Thyroid gland (tissue), 4 donors: Measurements from ENCODE around the gene TASP1. TPM values are rescaled to one million over a fixed set of nuclear protein-coding genes. Genes with fewer than 3 reads are reported as not detected.

Experiments
- DNase-seq, 2 donors: peaks; one replicate each; pipeline ENCODE4 v3.0.0-alpha.2; 2019
- H3K27ac ChIP-seq, 3 donors: fragments of 200-600 bp; sonication (generic); 1 replicate in 2 of 3; 2 replicates in 1 of 3; pipeline ENCODE4 v1.5.1; 2016 to 2019; ENCODE audit warnings: mild to moderate bottlenecking in 1 of 3, moderate library complexity in 1 of 3
- H3K27me3 ChIP-seq: fragments of 200-600 bp; sonication (generic); one replicate; pipeline ENCODE4 v1.5.1; 2019
- H3K36me3 ChIP-seq, 2 donors: fragments of 200-600 bp; sonication (generic); one replicate each; pipeline ENCODE4 v1.5.1; 2016 to 2019
- H3K4me1 ChIP-seq, 2 donors: fragments of 200-600 bp; sonication (generic); one replicate each; pipeline ENCODE4 v1.5.1; 2017 to 2019
- H3K4me3 ChIP-seq, 3 donors: fragments of 200-600 bp; sonication (generic); replicated peaks in 1 of 3; 1 replicate in 2 of 3; 2 replicates in 1 of 3; pipeline ENCODE4 v1.5.1; 2016; ENCODE audit warnings: mild to moderate bottlenecking in 1 of 3
- H3K9me3 ChIP-seq: fragments of 200-600 bp; sonication (generic); one replicate; pipeline ENCODE4 v1.5.1; 2017
- CTCF ChIP-seq, 6 experiments: fragments of 200-600 bp in 3 of 6; fragments of 450-650 bp in 3 of 6; sonication (generic) in 3 of 6; IDR thresholded peaks; one replicate each; pipeline ENCODE4 v1.5.1; 2016 to 2019; ENCODE audit warnings: antibody characterized with exemption in 6 of 6, mild to moderate bottlenecking in 2 of 6, inconsistent platforms in 1 of 6, moderate library complexity in 1 of 6
- POLR2A ChIP-seq, 2 donors: fragments of 450-650 bp; IDR thresholded peaks; one replicate each; pipeline ENCODE4 v1.6.1; 2017; ENCODE audit warnings: antibody characterized with exemption in 2 of 2, mild to moderate bottlenecking in 2 of 2, moderate library complexity in 1 of 2
- WGBS, 2 donors: methylation state at CpG; one replicate each; pipeline ENCODE4 v1.1.5; 2017; 5-methylcytosine and 5-hydroxymethylcytosine counted together
- intact Hi-C: fragments of 100-400 bp; cut with DNase I; formaldehyde crosslinking; loops from one replicate; pipeline ENCODE4 v1.15.1; 2023
- total RNA-seq, 4 donors: library from RNA; depleted of rRNA; stranded (reverse); fragments of >200 nt; gene quantifications; one replicate each; pipeline ENCODE4 v1.2.3, GENCODE V29; 2016

Gene TASP1
- total RNA-seq, 4 donors from 2014 or later: 16.4 to 31.2 (median 23.9) TPM

DNA sequence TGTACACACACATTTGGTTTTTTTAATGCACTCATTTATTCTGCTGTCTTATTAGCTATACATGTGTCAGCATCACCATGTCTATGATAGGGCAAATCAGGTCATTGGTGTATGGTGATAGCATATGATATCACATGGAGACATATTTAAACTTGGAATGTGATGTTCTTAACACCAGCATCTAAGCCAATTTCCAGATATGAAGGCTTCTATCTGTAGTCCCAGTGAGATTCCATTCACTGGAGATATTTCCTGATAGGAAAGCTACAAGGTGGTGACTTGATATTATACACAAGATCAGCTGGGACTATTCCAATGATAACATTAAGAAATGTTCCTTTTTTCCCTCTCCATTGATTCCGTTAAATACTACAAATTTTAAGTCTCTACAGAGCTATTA lies 89.3 kb downstream of the TASP1 start:
- no peaks in the 10 kb centered on the region for H3K36me3 ChIP-seq
- H3K27me3 ChIP-seq: no peaks in the 10 kb centered on the region
- DNase-seq: no peak
- H3K4me3 ChIP-seq: no peak overlapping the region
- H3K4me1 ChIP-seq: peaks cover 4 to 7% of the 10 kb centered on the region in 2 donors
- H3K9me3 ChIP-seq: no peaks in the 10 kb centered on the region
- H3K27ac ChIP-seq: no peak overlapping the region
- WGBS, 2 donors: 93 to 94% methylated on average over 1 of the region's 1 CpG
- TF ChIP-seq CTCF (IDR thresholded peaks at IDR 0.05) (no peak), POLR2A (IDR thresholded peaks at IDR 0.05) (no peak)
- intact Hi-C loops: loop anchor here (10.0 kb wide), 2 partner anchors 95 to 435 kb away; no protein-coding TSS in a partner anchor

DNA sequence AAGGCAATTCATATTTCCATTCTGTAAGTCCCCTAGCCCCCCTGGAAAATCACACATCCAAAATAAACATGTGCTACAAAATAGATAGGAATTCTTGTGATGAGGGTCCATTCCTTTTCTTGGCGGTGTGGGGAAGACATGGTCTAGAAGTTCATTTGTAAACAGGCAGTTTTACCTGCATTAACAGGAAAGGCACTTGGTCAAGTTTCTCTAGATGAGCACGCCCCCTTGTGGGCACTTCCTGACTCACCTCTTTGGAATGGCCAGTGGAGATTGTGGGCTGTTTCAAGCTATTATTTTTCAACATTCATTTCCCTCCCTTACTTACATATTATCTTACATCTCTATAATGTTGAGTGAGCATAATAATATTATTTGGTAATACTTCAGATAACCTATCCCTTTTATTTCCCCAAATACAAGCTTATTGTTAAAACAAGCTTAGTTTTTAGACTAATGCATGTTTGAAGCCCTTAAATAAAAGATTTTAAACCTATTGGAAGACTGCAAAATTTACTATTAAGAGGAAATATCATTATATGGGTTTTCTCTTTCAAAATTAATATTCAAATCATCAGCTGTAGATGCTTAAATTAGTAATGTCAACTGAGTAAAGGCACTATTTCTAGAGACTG lies 92.1 kb downstream of the TASP1 start:
- TF ChIP-seq CTCF (IDR thresholded peaks at IDR 0.05): peak in 5 of 6 experiments; percentile 71 to 87 (median 79)
- no peak for TF ChIP-seq POLR2A (IDR thresholded peaks at IDR 0.05)
- no peaks in the 10 kb centered on the region for H3K36me3 ChIP-seq
- H3K4me3 ChIP-seq: no peak overlapping the region
- H3K4me1 ChIP-seq: peaks cover 4 to 7% of the 10 kb centered on the region in 2 donors
- intact Hi-C loops: loop anchor here (10.0 kb wide), 2 partner anchors 92 to 432 kb away; no protein-coding TSS in a partner anchor
- no peaks in the 10 kb centered on the region for H3K9me3 ChIP-seq
- DNase-seq: peak; percentile 85 to 91
- H3K27ac ChIP-seq: peak overlapping the region in 1 of 3 donors; percentile 23
- WGBS, 2 donors: 6 to 14% methylated on average over 2 of the region's 2 CpGs
- H3K27me3 ChIP-seq: no peaks in the 10 kb centered on the region

GRCh38 chr20:13545790-13546189 lies 92.9 kb downstream of the TASP1 start:
- 89 to 91% methylated on average over 2 of the region's 2 CpGs for WGBS, 2 donors
- no peak for DNase-seq
- no peak overlapping the region for H3K4me3 ChIP-seq
- H3K27me3 ChIP-seq: no peaks in the 10 kb centered on the region
- no peaks in the 10 kb centered on the region for H3K9me3 ChIP-seq
- TF ChIP-seq POLR2A (IDR thresholded peaks at IDR 0.05) (no peak), CTCF (IDR thresholded peaks at IDR 0.05) (no peak)
- intact Hi-C loops: loop anchor here (10.0 kb wide), 2 partner anchors 91 to 431 kb away; no protein-coding TSS in a partner anchor
- H3K36me3 ChIP-seq: no peaks in the 10 kb centered on the region
- H3K27ac ChIP-seq: peak overlapping the region in 1 of 3 donors; percentile 23
- peaks cover 4 to 7% of the 10 kb centered on the region in 2 donors for H3K4me1 ChIP-seq

- WGBS, 2 donors: 93 to 95% methylated on average over 4 of the region's 4 CpGs
- no peak for DNase-seq
- H3K9me3 ChIP-seq: no peaks in the 10 kb centered on the region
- peaks cover 4 to 7% of the 10 kb centered on the region in 2 donors for H3K4me1 ChIP-seq
- H3K4me3 ChIP-seq: no peak overlapping the region
- intact Hi-C loops: loop anchor here (10.0 kb wide), 2 partner anchors 89 to 429 kb away; no protein-coding TSS in a partner anchor
- TF ChIP-seq CTCF (IDR thresholded peaks at IDR 0.05): no peak
- TF ChIP-seq POLR2A (IDR thresholded peaks at IDR 0.05): no peak
- H3K27me3 ChIP-seq: no peaks in the 10 kb centered on the region
- H3K36me3 ChIP-seq: no peaks in the 10 kb centered on the region
- H3K27ac ChIP-seq: no peak overlapping the region
These were observed 94.9 kb downstream of the TASP1 start for GRCh38 chr20:13543783-13544182.

DNA sequence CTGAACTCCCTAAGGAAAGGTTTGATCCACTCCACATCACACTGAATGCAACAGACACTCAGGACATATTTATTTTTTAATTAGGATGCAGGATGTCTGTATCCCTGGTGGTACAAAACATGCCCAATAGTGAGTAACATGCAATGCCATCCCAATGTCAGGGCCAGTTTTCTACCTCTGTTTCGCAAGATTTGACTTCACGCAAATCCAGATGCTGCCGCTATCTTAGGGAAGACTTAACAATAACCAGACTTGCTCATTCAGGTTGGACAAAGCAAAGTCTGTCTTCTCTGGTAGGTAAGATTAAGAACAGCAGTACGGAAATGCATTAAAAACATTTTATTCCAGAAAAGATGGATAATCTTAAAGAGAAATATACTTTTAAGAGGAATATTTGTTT lies 103.1 kb downstream of the TASP1 start:
- intact Hi-C loops: no loop called here
- TF ChIP-seq CTCF (IDR thresholded peaks at IDR 0.05): no peak
- no peak for TF ChIP-seq POLR2A (IDR thresholded peaks at IDR 0.05)
- Histone ChIP-seq H3K36me3 (no peaks in the 10 kb centered on the region), H3K4me1 (no peaks in the 10 kb centered on the region), H3K27me3 (no peaks in the 10 kb centered on the region), H3K9me3 (no peaks in the 10 kb centered on the region), H3K4me3 (no peak overlapping the region), H3K27ac (no peak overlapping the region)
- WGBS, 2 donors: 98 to 99% methylated on average over 4 of the region's 4 CpGs
- DNase-seq: no peak
